Mesothelial cell of epicardium (in vitro differentiated cells): ENCODE data around the gene SPEF1. TPM values are rescaled to one million over a fixed set of nuclear protein-coding genes. Genes with fewer than 3 reads are reported as not detected.
A peak's percentile ranks its signal among the peaks of the same experiment; 100 is the strongest.

ENCODE experiments used
- DNase-seq, 2 experiments: peaks; one replicate each; pipeline ENCODE4 v3.0.0; 2021; ENCODE audit warnings: low spot score in 2 of 2; ENCODE audit not compliant: unreplicated experiment in 2 of 2
- H3K27ac Mint-ChIP-seq: 2 replicates; pipeline ENCODE4 v1.8.0; 2021; ENCODE audit warnings: mixed read lengths
- H3K27me3 Mint-ChIP-seq: 2 replicates; pipeline ENCODE4 v1.8.0; 2021; ENCODE audit warnings: low read depth, mixed read lengths
- H3K36me3 Mint-ChIP-seq: 2 replicates; pipeline ENCODE4 v1.8.0; 2021; ENCODE audit warnings: mixed read lengths
- H3K4me1 Mint-ChIP-seq: 2 replicates; pipeline ENCODE4 v1.8.0; 2021; ENCODE audit warnings: mixed read lengths
- H3K4me3 Mint-ChIP-seq: 2 replicates; pipeline ENCODE4 v1.8.0; 2021; ENCODE audit warnings: mild to moderate bottlenecking, moderate library complexity, mixed read lengths
- H3K9me3 Mint-ChIP-seq: 2 replicates; pipeline ENCODE4 v1.8.0; 2021; ENCODE audit warnings: mixed read lengths
- total RNA-seq: library from RNA; stranded (reverse); gene quantifications from 3 replicates; pipeline ENCODE4 v1.2.1, GENCODE V29; 2021
- TF ChIP-seq, protein P1 (sequence below): fragments of 200-600 bp; sonication (generic); IDR thresholded peaks from one replicate; pipeline ENCODE4 v1.5.0; 2021; ENCODE audit warnings: antibody characterized with exemption; ENCODE audit not compliant: unreplicated experiment

Gene SPEF1
- total RNA-seq, 1 donor from 2014 or later, result 0.40 TPM

DNA sequence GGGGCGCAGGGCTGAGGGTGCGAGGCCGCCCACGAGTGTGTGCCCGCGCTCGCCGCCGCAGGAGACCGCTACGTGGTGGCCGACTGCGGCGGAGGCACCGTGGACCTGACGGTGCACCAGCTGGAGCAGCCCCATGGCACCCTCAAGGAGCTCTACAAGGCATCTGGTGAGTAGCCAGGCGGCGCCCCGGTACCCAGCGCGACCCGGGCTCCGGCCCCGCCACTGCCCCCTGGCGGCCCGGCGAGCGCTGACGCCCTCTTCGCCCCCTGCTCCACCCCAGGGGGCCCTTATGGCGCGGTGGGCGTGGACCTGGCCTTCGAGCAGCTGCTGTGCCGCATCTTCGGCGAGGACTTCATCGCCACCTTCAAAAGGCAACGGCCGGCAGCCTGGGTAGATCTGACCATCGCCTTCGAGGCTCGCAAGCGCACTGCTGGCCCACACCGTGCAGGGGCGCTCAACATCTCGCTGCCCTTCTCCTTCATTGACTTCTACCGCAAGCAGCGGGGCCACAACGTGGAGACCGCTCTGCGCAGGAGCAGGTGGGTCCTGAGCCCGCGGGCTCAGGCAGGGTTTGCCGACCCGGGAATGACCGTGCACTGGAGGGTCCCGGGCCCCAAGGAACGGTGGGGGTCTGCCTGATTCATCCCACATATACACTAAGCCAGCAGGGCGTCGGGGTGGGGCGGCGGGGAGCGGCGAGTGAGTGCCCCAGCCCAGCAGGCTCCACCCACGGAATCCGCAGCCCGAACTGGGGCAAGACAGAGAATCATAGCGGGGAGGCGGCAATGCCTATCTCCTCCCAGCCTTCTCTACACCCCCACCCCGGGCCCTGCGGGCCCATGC is 31.3 kb downstream of the SPEF1 start:
- H3K36me3 Mint-ChIP-seq, result no peaks in the 10 kb centered on the region
- peaks cover 4% of the 10 kb centered on the region for H3K4me1 Mint-ChIP-seq
- H3K4me3 Mint-ChIP-seq, result peak overlapping the region; percentile 63
- no peak overlapping the region for H3K27ac Mint-ChIP-seq
- peaks cover 74% of the 10 kb centered on the region for H3K27me3 Mint-ChIP-seq
- DNase-seq, result peak; percentile 49 to 75
- H3K9me3 Mint-ChIP-seq, result no peaks in the 10 kb centered on the region
- TF ChIP-seq, protein P1, sequence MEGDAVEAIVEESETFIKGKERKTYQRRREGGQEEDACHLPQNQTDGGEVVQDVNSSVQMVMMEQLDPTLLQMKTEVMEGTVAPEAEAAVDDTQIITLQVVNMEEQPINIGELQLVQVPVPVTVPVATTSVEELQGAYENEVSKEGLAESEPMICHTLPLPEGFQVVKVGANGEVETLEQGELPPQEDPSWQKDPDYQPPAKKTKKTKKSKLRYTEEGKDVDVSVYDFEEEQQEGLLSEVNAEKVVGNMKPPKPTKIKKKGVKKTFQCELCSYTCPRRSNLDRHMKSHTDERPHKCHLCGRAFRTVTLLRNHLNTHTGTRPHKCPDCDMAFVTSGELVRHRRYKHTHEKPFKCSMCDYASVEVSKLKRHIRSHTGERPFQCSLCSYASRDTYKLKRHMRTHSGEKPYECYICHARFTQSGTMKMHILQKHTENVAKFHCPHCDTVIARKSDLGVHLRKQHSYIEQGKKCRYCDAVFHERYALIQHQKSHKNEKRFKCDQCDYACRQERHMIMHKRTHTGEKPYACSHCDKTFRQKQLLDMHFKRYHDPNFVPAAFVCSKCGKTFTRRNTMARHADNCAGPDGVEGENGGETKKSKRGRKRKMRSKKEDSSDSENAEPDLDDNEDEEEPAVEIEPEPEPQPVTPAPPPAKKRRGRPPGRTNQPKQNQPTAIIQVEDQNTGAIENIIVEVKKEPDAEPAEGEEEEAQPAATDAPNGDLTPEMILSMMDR, result peak; percentile 88

DNA sequence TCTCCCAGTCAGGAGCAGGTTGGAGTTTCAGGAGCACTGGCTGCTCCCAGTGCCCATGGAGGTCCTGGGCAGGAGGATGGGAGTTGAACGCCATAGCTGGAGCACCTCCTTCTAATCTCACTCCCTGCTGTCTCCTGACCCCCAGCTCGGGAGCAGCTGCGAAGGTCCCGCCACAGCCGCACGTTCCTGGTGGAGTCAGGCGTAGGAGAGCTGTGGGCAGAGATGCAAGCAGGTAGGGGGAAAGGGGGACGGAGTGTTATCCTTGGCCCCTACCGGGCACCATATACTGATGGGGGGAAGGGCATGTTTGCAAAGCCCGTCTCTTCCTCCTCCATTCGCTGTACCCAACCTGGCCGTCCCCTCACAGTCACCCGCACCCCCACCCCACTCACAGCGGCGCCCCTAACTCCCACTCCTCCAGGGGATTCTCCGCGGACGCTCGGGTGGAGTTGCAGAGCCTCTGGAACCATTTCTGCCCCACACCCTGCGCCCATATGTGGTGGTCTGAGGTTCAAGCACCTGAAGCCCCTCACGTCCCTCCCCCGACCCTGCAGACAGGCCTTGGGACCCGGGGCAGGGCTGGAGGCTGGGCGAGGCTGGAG is 32.1 kb downstream of the SPEF1 start:
- Mint-ChIP-seq H3K4me1 (peaks cover 4% of the 10 kb centered on the region), H3K36me3 (peaks cover 5% of the 10 kb centered on the region), H3K27ac (no peak overlapping the region), H3K4me3 (no peak overlapping the region), H3K27me3 (peaks cover 81% of the 10 kb centered on the region), H3K9me3 (no peaks in the 10 kb centered on the region)
- TF ChIP-seq, protein P1, result no peak
- DNase-seq, result no peak

DNA sequence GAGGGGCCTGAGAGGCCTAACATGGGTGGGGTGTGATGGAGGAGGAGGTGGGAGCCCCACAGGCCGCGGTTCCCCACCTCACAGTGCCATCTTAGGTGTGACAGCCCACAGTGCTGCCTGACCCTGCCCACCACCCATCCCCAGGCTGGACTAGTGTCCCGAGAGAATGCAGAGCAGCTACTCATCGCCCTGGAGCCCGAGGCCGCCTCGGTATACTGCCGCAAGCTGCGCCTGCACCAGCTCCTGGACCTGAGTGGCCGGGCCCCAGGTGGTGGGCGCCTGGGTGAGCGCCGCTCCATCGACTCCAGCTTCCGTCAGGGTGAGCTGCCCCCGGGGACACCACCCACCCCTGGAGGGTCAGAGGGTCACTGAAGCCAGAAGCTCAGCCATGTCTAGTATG is 33.2 kb downstream of the SPEF1 start:
- Mint-ChIP-seq H3K4me1 (peaks cover 4% of the 10 kb centered on the region), H3K27ac (no peak overlapping the region), H3K4me3 (no peak overlapping the region), H3K9me3 (no peaks in the 10 kb centered on the region), H3K36me3 (peaks cover 9% of the 10 kb centered on the region), H3K27me3 (peaks cover 89% of the 10 kb centered on the region)
- no peak for DNase-seq
- TF ChIP-seq, protein P1, result no peak

DNA sequence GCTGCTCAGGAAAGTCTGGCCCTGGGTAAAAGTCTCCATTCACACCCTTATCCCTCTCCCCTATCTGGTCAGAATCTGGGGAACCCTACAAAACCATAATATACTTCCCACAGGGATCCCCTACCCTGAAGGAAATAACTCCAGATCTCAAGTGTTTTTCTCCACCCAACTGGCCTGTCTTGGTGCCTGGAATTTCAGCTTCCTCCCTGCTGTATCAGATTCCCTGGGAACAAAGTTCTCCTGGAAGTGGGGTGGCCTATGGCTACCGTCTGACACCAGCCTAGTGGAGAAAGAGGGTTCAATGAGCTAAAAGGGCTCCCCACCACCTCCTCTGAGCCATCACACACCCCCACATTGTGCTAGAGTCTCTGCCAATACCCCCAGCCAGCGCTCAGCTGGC is 33.8 kb downstream of the SPEF1 start:
- peaks cover 4% of the 10 kb centered on the region for H3K4me1 Mint-ChIP-seq
- peaks cover 9% of the 10 kb centered on the region for H3K36me3 Mint-ChIP-seq
- no peak overlapping the region for H3K4me3 Mint-ChIP-seq
- DNase-seq, result no peak
- TF ChIP-seq, protein P1, result no peak
- no peaks in the 10 kb centered on the region for H3K9me3 Mint-ChIP-seq
- no peak overlapping the region for H3K27ac Mint-ChIP-seq
- peaks cover 83% of the 10 kb centered on the region for H3K27me3 Mint-ChIP-seq

DNA sequence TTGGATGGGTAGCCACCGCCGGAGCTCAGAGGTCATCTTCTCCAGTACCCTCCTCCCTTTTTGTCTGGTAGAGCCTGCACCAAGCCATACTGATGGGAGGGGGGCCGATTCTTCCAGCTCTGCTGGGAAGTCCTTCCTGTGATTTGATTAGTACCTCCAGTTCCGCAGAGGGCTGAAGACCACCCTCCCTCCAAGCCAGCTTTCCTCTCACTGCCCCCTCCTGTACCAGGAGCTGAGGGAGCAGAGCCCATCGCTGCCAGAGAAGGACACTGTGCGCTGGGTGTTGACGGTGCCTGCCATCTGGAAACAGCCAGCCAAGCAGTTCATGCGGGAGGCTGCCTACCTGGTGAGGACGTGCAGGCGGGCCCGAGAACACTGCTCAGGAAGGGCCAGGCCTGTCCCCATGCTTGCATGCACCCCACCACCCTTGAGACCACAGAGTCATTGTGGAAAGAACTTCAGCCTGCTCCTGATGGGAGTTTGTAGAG is 35.5 kb downstream of the SPEF1 start:
- DNase-seq, result no peak
- H3K4me1 Mint-ChIP-seq, result peaks cover 4% of the 10 kb centered on the region
- no peak overlapping the region for H3K4me3 Mint-ChIP-seq
- H3K36me3 Mint-ChIP-seq, result peaks cover 9% of the 10 kb centered on the region
- peaks cover 72% of the 10 kb centered on the region for H3K27me3 Mint-ChIP-seq
- TF ChIP-seq, protein P1, result no peak
- no peaks in the 10 kb centered on the region for H3K9me3 Mint-ChIP-seq
- H3K27ac Mint-ChIP-seq, result no peak overlapping the region
